IPS-20b (cell line): ENCODE data around the gene CLIC6.

ENCODE experiments used
- H3K27ac ChIP-seq: one replicate; pipeline ENCODE4 v1.5.1; 2013; ENCODE audit warnings: low read length
- H3K27me3 ChIP-seq: 2 replicates; pipeline ENCODE4 v1.6.1; 2013; ENCODE audit warnings: mild to moderate bottlenecking, low read length, inconsistent platforms; ENCODE audit not compliant: insufficient read depth
- H3K36me3 ChIP-seq: 2 replicates; pipeline ENCODE4 v1.6.1; 2013; ENCODE audit warnings: low read depth, mild to moderate bottlenecking, inconsistent platforms, low read length, moderate library complexity; ENCODE audit not compliant: insufficient read depth
- H3K4me1 ChIP-seq: 2 replicates; pipeline ENCODE4 v1.6.1; 2013; ENCODE audit warnings: mild to moderate bottlenecking, control low read depth, inconsistent platforms, low read length, moderate library complexity; ENCODE audit not compliant: insufficient read depth
- H3K4me3 ChIP-seq: 2 replicates; pipeline ENCODE4 v1.5.1; 2013; ENCODE audit warnings: mild to moderate bottlenecking, low read length, inconsistent platforms
- H3K9ac ChIP-seq: 2 replicates; pipeline ENCODE4 v1.6.1; 2013; ENCODE audit warnings: low read depth, mild to moderate bottlenecking, inconsistent platforms, low read length, moderate library complexity
- H3K9me3 ChIP-seq: 2 replicates; pipeline ENCODE4 v1.6.1; 2013; ENCODE audit warnings: mild to moderate bottlenecking, low read depth, low read length, inconsistent platforms; ENCODE audit not compliant: insufficient read depth

The CLIC6 gene

DNA sequence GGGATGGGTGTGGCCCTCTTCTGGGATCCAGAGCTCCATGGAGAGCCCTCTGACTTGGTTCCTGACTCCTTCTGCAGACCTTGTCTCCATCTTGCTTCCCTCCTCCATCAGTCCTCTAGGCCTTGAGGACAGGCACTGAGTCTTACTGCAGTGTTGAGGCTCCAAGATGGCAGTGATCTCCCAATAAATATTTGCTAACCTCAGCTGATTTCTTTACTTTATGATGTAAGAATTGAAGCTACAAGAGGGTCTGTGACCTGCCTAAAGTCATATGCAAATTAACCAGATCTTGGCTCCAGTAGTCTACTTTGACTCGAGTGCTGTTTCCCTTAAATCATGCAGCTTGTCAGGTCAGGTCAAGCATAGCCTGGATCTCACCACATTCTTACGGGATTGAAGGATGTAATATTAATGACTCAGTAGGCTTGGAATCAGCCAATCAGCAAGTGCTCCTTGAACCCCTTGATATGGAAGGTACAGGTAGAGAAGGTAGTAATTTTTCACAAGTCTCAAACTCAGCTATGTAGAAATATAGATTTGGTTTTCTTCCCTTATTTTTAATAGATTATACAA, 93.0 kb downstream of the CLIC6 start:
- Histone ChIP-seq H3K9me3 (no peaks in the 10 kb centered on the region), H3K27me3 (no peaks in the 10 kb centered on the region), H3K4me1 (no peaks in the 10 kb centered on the region), H3K27ac (no peak overlapping the region), H3K9ac (no peak overlapping the region), H3K4me3 (no peak overlapping the region), H3K36me3 (no peaks in the 10 kb centered on the region)

GRCh38 chr21:34762786-34763185, 94.0 kb downstream of the CLIC6 start:
- Histone ChIP-seq H3K4me1 (no peaks in the 10 kb centered on the region), H3K36me3 (no peaks in the 10 kb centered on the region), H3K27me3 (no peaks in the 10 kb centered on the region), H3K4me3 (no peak overlapping the region), H3K9me3 (no peaks in the 10 kb centered on the region), H3K9ac (no peak overlapping the region), H3K27ac (no peak overlapping the region)

DNA sequence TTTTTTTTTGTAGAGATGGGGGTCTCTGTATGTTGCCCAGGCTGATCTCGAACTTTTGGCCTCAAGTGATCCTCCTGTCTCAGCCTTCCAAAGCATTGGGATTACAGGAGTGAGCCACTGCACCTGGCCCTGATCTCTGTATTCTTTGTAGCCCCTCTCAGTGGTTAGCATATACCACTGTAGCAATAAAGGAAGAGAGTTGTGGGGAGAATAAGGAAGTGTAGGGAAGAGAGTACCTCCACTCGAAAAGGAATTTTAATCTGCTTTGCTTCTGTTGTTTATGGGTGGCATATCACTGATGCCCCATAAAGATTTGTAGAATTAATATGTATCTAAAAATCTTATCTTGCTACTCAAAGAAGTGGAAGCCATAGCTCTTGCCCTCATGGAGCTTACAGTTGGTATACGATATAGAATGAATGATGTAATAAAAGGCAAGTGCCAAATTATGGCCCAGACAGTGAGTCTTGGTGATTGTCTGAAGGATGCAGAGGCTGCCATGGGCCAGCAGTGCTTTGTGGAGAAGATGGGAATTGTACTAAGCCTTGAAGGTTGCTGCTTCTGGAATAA, 96.0 kb downstream of the CLIC6 start:
- no peaks in the 10 kb centered on the region for H3K27me3 ChIP-seq
- no peaks in the 10 kb centered on the region for H3K36me3 ChIP-seq
- no peak overlapping the region for H3K27ac ChIP-seq
- H3K9ac ChIP-seq = no peak overlapping the region
- no peaks in the 10 kb centered on the region for H3K9me3 ChIP-seq
- H3K4me1 ChIP-seq = no peaks in the 10 kb centered on the region
- H3K4me3 ChIP-seq = no peak overlapping the region

DNA sequence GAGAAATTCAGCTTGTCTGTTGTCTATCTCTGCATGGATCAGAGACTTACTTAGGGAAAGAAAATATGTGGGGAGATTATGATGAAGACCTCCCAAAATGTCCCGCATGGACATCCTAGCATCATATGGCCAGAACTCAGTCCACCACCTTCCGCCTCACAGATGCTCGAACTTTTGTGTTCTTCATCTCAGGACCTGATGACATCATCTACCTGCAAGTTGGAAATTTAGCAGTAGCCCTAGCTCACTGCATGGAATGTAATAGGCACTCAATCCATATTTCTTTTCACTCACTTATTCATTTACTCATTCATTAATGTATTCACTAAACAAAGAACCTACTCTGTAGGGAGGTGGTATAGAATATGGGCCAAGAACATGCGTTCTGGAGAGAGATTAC, 96.8 kb downstream of the CLIC6 start:
- Histone ChIP-seq H3K27me3 (no peaks in the 10 kb centered on the region), H3K4me1 (no peaks in the 10 kb centered on the region), H3K27ac (no peak overlapping the region), H3K9me3 (no peaks in the 10 kb centered on the region), H3K4me3 (no peak overlapping the region), H3K9ac (no peak overlapping the region), H3K36me3 (no peaks in the 10 kb centered on the region)

DNA sequence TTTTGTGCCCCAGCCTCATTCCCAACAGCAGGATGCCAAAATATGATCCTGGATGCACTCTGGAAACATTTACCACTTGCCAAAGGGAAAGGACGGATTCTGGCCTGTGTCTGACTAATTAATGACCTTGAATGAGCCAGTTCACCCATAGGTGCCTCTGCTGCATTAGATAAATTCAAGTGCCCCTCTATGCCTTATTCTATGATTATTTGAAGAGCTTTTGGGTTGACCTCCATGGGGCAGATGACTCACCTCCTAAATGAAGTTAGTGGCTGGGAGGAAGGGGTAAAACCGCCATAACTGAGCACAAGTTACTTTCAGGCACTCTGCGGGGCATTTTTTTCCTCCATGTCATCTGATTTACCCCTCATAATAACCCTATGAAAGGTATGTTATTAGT, 98.1 kb downstream of the CLIC6 start:
- no peaks in the 10 kb centered on the region for H3K27me3 ChIP-seq

More for the DNA sequence above, 98.1 kb downstream of the CLIC6 start:
- H3K4me1 ChIP-seq = no peaks in the 10 kb centered on the region
- no peaks in the 10 kb centered on the region for H3K9me3 ChIP-seq
- no peak overlapping the region for H3K4me3 ChIP-seq
- no peak overlapping the region for H3K9ac ChIP-seq
- no peak overlapping the region for H3K27ac ChIP-seq
- H3K36me3 ChIP-seq = no peaks in the 10 kb centered on the region
